Activated CD4-positive, alpha-beta T cell treated with anti-CD3 and anti-CD28 coated beads, Interleukin-2, amount 50 U/mL, for 16 hours (primary cell): ENCODE data around the gene CDC42EP3.
A peak's percentile ranks its signal among the peaks of the same experiment; 100 is the strongest.

Experiments
- DNase-seq: peaks from one replicate; pipeline ENCODE4 v3.0.0-alpha.2; 2020

Gene CDC42EP3

DNA sequence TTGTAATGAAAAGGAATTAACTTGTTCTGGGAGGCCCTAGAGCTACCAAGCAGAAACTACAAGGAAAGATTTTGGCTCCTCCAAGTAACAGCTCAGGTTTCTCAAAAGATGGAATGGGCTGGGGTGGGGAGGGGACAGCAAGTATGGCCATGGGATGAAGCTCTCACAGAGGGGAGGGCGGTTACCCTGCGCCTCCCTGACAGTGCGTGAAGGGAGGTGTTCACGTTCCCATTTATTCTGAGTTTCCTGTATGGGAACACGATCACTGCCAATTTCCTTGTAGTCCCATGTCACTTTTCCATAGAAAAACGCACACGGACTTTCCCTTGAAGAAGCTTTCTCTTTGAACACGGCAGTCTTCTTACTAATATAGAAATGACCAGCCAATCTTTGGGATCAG lies 17.0 kb downstream of the CDC42EP3 start:
- no peak for DNase-seq

DNA sequence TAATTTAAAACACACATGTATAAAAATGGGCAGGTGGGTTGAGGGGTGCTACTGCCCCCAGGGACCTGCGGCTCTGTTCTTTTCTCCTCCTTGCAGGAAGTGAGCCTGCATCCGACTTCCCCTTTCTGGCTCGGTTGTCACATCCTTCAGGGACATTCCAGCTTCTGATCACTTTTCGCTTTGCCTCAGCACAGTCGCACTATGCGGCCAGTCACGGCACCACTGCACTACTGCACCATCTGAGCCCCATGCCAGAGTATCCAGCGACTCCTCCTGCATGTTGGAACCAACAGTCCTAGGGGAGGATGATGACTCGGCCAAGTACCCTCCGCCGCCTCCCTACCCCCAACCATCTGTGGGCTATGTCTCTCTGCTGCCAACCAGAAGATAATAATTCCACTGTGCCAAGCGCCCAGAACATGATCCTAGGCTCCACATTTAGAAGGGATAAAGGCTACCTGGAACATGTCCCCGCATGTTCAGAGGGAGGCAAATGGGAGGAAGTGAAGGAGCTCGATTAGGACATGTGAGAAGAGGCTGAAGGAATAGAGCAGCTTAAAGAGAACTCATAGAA lies 17.6 kb downstream of the CDC42EP3 start:
- peak; percentile 62 for DNase-seq

DNA sequence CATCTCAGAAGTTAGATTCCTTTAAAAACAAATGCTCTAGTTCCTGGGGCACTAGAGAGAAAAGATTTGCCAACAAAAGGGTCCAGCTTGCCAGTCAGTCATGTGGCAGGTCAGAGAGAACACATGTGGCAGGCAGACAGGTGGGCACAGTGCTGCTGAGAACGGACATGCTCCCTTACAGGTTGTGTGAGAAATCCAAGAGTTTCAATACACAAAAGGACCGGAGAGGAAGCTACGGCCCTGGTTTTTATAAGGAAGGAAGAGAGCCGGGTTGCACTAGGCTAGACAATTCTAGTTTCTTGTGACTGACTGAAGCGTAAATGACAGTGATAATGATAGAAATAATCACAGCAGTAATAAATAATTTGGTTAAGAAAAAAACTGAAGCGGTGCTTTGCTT lies 18.3 kb downstream of the CDC42EP3 start:
- DNase-seq = no peak

DNA sequence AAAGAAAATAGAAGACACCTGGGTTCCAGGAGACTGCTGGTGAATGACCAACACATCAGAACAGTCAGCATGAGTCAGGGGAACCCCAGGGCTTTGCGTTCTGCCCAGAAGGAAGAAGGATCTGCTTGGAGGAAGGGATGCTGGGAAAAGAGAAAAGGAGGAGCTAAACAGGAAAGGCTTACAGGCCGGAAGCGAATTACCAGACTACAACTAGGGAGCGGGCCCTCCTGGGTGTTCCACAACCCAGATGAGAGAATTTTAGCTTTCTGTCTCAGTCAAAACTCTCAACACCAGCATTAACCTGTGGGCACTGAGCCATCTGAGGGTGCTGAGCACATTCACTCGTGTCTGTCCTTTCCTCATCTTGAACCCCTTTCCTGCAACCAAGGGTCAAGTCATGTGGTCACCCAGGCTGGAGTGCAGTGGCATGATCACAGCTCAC lies 19.2 kb downstream of the CDC42EP3 start:
- DNase-seq = no peak

GRCh38 chr2:37650548-37651093 lies 20.8 kb downstream of the CDC42EP3 start:
- DNase-seq = no peak

DNA sequence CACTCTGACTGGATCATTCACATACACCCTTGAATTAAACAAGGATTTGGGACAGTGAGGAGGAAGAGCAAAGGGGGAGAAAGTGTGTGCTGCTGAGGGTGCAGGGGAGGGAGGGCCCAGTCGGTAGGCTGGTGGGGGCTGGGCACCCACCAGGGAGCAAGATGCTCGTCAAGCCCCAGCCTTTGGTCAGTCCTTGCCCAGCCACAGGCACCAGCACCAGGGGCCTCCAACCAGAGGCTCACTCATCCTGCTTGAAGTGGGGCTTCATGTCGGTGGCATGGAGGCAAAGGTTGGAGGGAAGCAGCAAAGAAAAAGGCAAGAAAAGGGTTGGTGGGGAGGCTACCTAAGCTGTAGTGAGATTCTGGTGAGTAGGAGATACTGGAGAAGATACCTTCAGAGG lies 21.9 kb downstream of the CDC42EP3 start:
- no peak for DNase-seq

DNA sequence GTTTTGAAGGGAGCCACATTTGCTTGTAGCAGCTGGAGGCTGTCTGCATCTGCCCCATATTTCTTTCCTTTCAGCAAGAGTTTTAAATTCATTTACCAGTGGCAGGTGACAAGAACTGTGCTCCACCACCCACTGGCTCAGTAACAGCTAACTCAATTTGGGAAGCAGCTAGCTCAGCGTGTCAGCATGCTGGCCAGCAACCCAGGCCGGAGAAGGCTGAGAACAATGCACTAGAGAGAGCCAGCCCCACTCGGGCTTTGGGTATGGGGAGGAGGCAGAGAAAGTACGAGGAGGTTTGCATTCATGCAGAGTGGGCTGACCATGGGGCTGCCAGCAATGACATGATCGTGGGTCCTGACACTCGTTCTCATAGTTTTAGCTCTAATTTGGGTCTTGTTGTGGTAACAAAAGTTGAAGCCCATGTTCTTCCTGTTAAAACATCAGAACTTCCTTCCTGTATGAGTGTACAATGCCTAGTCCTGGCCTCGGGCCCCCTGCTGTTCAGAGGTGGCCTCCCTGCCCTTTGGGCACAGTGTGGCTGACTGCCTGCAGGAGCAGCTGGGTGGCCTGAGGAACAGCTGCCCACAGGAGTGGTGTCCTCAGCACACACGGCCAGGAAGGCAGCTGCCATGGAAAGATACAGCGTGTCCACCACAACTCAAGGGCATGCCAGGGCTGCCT lies 23.0 kb downstream of the CDC42EP3 start:
- peak; percentile 65 for DNase-seq

GRCh38 chr2:37647971-37648330 lies 23.5 kb downstream of the CDC42EP3 start:
- DNase-seq = no peak

DNA sequence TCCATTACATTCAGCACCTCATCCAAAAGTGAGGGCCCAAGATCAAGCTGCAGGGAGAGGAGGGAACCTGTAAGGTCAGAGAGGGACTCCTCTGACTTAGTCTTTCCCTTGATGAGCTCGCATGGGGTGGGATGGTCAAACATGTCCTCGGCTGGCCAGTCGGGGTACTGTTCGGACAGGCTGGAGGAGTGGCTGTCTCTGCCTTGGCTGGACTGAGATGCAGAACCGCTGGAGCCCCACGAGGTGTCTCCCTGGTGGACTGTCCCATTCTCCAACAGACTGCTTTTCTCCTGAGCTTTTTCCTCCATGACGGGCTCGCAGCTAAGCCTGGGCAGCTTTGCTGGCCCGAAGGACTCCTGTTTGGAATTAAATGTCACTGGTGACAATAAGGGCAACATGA lies 25.6 kb downstream of the CDC42EP3 start:
- DNase-seq = no peak

DNA sequence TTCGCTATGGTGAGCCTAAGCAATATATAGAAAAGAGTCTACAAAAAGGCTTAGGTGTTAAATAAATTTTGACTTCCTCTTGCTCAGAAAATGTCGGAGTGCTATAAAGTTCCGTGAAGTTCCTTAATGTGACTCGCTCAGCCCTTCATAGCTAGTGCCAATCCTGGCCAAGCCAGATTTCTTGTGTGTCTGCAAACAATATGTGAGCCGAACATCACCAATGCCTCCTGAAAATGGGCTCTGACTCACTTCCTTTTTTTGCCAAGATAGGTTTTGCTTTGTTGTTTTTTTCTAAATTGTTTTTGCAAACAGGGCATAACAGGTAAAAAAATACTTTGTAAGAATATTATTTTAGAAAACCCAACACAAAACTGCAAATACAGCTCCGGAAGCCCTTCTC lies 26.1 kb downstream of the CDC42EP3 start:
- DNase-seq = peak; percentile 51

DNA sequence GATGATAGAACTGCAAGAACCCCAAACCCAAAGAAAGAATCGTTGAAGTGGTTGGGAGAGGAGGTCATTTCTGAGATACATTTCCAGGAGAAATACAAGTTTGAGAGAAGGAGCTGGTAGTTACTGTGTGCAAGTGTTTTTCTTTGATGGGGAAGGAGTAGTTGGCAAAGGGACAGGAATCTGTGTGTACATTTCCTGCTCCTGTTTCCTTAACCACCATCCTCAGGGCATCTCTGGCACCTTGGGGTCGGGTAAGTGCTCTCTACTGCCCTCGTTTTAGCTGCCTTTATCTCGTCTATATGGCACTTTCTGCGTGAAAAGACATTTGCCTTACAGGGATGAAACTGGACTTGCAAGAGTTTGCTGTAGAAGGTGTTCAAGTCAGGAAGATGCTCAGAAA lies 27.3 kb downstream of the CDC42EP3 start:
- DNase-seq = no peak

- DNase-seq = no peak
Measured at GRCh38 chr2:37643730-37644078, 27.7 kb downstream of the CDC42EP3 start.

- DNase-seq = no peak
Measured at GRCh38 chr2:37642907-37643729, 28.3 kb downstream of the CDC42EP3 start.

DNA sequence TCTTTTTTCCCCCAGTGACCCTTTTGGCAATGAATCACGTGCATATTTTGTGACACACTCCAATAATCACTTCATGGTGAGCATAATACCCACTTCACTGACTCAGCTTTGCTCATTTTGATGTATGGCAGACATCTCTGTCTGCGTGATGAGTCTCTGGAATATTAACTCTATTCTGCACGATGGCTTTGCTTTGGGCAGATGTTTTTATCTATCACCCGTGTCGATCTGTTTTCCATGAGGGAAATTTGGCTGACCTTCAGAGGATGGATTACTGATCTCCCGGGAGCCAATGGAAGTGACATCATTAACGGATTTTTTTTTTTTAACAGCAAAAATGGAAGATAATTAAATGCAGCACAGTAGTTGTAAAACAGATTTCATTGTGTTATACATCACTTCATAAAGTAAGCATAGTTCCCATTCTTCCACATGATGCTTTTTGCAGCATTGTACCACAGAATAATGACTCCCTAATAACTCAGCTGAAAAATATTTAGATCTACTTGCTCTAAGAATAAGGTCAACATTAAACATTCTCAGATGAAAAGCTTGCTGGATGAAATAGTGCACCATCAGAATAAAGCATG lies 29.8 kb downstream of the CDC42EP3 start:
- no peak for DNase-seq

GRCh38 chr2:37639631-37640030 lies 31.8 kb downstream of the CDC42EP3 start:
- DNase-seq = no peak

GRCh38 chr2:37638973-37639372 lies 32.5 kb downstream of the CDC42EP3 start:
- DNase-seq = no peak

DNA sequence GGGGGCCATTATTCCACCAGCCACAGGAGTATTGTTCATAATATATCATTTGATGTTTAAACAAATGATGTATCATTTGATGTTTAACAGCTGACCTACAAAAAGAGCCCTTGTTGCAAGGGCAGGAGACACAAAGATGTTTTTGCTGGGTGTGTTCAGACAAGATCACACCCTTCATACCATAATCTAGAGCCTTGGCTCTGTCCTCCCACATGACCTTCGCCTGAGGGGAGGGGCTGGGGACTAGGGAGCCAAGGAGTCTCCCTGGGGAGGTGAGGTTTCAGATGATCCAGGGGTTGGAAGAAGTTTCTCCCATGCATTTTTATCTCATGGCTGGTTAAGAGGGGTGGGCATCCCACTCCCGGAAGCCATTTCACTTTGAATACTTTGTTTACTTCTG lies 33.5 kb downstream of the CDC42EP3 start:
- no peak for DNase-seq

DNA sequence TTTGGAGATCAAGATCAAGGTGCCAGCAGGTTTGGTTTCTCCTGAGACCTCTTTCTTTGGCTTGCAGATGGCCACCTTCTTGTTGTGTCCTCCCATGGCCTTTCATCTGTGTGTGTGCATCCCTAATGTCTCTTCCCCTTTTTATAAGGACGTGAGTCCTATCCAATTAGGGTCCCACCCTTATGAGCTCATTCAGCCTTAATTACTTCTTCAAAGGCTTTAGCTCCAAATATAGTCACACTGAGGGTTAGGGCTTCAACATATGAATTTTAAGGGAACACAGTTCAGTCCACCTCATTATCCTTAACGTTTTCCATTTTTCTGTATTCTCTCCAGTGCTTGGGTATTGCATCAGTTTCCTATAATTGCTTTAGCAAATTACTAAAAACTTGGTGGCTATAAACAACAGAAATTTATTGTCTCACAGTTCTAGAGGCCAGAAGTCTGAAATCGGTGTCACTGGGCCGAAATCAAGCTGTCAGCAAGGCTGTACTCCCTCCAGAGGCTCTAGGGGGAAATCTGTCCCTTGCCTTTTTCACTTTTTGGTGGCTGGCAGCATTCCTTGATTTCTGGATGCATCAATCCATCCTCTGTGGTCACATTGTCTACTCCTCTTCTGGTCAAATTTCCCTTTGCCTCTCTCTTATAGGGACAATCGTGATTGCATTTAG lies 34.1 kb downstream of the CDC42EP3 start:
- no peak for DNase-seq

DNA sequence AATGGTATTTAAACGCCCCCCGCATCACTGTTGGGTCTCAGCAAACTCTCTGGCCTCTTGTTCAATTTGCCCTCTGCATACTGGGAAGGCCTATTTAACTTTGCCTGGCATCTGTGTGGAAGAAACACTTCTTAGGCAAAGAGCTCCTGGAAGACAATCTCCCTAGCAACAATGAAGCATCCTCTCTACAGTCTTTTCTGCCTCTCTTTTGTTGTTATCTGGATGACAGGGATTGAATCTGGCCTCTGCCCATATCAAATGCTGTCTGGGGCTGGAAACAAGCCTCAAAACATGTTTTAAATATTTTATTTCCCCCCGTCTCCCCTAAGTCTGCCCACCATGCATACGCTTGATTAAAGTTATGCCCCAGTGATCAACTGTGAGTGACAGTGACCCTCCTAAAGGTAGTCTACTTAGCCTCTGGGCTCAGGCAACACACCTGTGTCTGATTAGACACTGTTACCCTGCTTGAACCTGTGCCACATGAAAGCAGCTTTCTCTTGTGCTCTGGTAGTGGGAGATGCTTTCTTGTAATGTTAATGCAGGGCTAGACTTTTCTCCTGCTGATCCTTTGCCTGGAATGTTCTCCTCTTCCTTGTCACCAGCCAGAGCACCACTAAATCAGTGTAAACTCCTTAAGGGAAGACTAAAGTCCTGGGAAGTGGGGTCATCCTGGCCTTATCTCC lies 34.9 kb downstream of the CDC42EP3 start:
- no peak for DNase-seq

DNA sequence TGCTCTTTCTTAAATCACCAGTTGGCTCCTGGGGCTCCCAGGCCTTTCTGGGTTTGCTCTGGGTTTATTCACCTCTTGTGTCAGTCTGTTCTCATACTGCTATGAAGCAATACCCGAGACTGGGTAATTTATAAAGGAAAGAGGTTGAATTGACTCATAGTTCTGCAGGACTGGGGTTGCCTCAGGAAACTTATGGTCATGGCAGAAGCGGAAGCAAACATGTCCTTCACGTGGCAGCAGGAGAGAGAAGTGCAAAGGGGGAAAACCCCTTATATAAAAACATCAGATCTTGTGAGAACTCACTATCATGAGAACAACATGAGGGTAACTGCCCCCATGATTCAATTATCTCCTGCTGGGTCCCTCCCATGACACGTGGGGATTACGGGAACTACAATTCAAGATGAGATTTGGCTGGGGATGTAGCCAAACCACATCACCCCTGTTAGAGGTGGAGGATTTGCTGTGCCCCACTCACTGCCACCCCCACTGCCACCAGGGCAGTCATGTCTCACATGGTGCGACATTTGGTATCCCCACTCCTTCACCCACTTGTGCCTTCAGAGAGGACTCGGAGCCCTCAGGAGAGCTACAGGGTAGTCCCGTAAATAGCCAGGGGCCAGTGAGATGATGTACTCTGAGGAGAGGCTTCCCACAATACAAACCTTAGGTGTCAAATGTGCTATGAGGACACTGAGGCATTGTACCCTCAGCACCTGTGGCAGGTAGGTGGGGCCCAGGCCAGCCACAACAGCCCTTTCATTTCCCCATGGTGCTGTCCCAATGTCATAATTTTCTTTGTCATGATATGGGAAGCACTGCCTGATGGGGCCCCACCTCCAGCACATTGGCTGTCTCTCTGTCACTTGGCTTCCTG lies 35.7 kb downstream of the CDC42EP3 start:
- peak; percentile 95 for DNase-seq

DNA sequence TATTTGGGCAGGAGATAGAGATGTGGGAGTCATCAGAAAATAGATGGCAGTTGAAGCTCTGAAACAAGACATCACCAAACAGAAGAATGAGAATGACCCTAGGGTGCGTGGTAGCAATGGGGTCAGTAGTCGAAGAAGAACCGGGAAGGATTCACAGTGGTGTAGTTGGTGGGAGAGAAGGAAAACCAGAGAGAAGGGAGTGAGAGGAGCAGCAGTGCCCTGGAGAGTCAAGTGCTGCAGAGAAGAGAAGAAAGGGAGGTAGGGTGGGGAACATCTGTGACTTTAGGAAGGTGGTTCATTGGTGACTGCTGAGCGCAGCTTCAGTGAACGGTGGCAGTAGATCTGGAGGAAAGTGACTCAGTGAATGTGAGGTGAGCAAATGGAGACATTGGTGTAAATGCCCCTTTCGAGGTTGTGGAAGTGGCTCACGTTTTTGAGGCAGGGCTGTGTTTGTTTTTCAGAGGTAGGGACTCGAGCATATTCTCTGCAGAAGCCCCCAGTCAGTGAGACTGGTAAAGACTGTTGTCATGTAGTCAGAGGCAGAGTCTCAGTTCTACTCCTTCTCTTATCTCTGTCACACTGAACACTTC lies 36.4 kb downstream of the CDC42EP3 start:
- DNase-seq = no peak
